HCT116 (cell line): Measurements from ENCODE around the gene PROB1.

Experiments used
- EZH2phosphoT487 ChIP-seq: fragments of 200-600 bp; IDR thresholded peaks from 2 replicates; pipeline ENCODE4 v1.6.1; 2018; ENCODE audit warnings: antibody characterized with exemption, borderline replicate concordance
- TF ChIP-seq, protein P1 (sequence below), 3 experiments: fragments of 200-600 bp in 1 of 3; sonication (generic) in 1 of 3; IDR thresholded peaks in 2 of 3; conservative IDR thresholded peaks in 1 of 3; 2 replicates each; pipeline ENCODE4 v1.5.1; 2012 to 2017; ENCODE audit warnings: low read depth in 2 of 3, low read length in 2 of 3, antibody characterized with exemption in 1 of 3, borderline replicate concordance in 1 of 3, control low read depth in 1 of 3, mild to moderate bottlenecking in 1 of 3, mixed read lengths in 1 of 3, mixed run types in 1 of 3, moderate library complexity in 1 of 3; ENCODE audit not compliant: insufficient read depth in 1 of 3

DNA sequence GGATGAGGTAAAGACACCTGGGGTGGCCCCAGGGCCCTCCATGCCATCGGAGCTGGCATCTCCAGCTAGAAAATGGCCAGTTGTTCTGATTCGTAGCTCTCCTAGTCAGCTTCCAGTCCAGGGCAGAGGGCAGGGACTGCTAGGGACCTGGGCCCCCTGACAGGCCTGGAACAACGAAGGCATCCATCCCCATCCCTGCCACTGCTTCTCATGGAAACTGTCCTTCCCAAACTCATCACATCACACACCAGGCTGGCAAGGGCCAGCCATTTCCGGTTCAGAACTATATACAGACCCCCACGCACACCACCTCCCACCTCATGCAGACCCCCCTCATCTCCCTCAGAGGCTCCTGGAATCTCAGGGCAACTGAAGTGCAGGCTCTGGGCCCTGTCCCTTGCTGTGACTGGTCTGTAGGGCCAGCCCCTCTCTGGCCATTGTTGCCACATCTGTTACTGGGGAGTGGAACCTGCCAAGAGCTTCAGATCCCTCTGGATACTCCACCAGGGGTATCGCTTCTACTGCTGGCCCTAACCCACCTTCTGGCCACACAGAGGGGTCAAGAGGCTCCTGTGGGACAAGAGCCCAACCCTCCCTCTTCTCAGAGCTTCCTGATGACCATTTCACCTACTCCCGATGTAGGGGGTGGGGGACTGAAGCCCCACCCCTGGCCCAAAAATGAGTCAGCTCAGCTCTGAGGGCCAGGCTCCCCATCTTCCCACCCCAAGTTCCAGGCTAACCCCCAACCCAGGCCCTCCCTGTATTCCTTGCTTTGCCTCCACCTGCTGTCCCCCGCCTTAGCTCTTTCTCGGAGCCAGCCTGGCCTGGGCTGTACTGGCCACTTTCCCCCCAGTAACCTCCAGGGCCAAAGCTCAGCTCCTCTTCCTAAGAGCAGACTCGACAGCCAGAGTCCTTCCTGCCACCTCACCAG, 4.0 kb downstream of the PROB1 start:
- TF ChIP-seq EZH2phosphoT487: no peak
- TF ChIP-seq, protein P1, sequence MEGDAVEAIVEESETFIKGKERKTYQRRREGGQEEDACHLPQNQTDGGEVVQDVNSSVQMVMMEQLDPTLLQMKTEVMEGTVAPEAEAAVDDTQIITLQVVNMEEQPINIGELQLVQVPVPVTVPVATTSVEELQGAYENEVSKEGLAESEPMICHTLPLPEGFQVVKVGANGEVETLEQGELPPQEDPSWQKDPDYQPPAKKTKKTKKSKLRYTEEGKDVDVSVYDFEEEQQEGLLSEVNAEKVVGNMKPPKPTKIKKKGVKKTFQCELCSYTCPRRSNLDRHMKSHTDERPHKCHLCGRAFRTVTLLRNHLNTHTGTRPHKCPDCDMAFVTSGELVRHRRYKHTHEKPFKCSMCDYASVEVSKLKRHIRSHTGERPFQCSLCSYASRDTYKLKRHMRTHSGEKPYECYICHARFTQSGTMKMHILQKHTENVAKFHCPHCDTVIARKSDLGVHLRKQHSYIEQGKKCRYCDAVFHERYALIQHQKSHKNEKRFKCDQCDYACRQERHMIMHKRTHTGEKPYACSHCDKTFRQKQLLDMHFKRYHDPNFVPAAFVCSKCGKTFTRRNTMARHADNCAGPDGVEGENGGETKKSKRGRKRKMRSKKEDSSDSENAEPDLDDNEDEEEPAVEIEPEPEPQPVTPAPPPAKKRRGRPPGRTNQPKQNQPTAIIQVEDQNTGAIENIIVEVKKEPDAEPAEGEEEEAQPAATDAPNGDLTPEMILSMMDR (IDR thresholded peaks at IDR 0.05 in 2 of 3, conservative IDR thresholded peaks at IDR 0.05 in 1 of 3; ENCODE audit: borderline replicate concordance in 1 of 3, insufficient read depth in 1 of 3, low read depth in 2 of 3, low read length in 2 of 3): no peak
